SH-SY5Y (cell line): Measurements from ENCODE around the gene DQX1.

Source experiments
- GATA2 ChIP-seq: IDR thresholded peaks from 2 replicates; pipeline ENCODE4 v1.6.1; 2011; ENCODE audit warnings: mild to moderate bottlenecking, low read depth, low read length
- GATA3 ChIP-seq: IDR thresholded peaks from 2 replicates; pipeline ENCODE4 v1.6.1; 2011; ENCODE audit warnings: low read depth, mild to moderate bottlenecking, low read length, moderate library complexity

The DQX1 gene, protein sequence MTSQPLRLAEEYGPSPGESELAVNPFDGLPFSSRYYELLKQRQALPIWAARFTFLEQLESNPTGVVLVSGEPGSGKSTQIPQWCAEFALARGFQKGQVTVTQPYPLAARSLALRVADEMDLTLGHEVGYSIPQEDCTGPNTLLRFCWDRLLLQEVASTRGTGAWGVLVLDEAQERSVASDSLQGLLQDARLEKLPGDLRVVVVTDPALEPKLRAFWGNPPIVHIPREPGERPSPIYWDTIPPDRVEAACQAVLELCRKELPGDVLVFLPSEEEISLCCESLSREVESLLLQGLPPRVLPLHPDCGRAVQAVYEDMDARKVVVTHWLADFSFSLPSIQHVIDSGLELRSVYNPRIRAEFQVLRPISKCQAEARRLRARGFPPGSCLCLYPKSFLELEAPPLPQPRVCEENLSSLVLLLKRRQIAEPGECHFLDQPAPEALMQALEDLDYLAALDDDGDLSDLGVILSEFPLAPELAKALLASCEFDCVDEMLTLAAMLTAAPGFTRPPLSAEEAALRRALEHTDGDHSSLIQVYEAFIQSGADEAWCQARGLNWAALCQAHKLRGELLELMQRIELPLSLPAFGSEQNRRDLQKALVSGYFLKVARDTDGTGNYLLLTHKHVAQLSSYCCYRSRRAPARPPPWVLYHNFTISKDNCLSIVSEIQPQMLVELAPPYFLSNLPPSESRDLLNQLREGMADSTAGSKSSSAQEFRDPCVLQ

DNA sequence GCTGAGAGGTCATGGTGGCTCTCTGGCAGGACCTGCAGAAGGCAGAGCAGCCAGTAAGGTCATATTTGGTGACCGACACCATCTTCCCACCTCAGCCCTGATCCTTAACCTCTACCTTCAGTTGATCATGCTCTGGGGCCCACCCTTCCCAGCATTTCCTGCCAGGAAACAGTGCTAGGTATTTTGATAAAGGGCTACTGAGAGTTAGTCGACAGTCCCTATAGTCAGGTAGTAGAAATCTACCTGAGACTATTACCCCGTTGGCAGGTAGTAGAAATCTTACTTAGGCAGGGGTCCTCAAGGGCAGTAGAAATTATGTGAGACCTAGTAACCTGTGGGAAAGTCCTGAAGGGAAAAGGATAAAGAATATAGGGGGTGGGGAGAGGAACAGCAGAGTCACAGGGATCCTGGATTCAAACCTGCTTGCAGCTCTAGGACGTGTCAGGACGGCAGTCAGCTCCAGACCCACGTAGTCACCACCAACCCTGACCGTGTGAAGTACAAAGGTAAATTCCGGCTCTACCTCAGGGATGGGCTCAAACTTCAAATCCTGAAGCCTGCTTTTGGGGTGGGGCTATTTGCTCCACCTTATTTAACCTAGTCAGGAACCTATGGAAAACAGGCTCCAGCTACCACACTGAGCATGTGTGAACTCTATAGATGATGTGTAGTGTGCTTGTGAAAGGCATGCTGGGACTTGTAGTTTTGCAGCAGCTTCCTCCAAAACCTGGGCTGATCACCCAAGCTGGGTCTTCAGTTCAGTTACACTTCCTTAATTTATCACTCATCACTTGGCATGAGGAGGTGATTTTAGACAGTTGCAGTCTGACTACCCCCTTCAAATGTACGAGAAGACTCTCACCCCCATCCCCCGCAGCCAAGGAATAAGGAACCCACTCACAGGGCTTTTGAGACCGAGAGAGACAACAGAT, at the start of gene DQX1:
TSS of gene DQX1 (minus strand) at position 515 of the 932 bp plus-strand sequence. CDS start at position 13, 502 bp downstream.
- no peak for TF ChIP-seq GATA2
- no peak for TF ChIP-seq GATA3

DNA sequence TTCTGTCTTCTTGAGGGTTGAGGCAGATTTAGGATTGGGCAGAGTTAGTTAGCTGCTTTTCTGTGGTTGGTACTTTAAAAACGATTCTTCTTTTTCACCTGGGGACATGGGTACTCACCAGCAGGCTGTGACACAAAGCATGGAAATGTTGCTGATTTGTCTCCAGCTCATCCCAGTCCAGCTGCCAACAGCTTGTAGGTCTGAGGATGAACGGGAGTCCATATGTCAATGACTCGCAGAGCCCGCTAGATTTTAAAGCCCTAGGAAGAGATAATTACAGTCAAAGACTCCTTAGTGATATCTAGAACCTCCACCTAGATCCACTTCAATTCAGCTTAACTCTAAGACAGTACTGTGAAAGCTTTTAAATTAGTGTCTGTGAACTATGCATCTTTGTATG, 49.3 kb upstream of the DQX1 start:
- no peak for TF ChIP-seq GATA2
- no peak for TF ChIP-seq GATA3

DNA sequence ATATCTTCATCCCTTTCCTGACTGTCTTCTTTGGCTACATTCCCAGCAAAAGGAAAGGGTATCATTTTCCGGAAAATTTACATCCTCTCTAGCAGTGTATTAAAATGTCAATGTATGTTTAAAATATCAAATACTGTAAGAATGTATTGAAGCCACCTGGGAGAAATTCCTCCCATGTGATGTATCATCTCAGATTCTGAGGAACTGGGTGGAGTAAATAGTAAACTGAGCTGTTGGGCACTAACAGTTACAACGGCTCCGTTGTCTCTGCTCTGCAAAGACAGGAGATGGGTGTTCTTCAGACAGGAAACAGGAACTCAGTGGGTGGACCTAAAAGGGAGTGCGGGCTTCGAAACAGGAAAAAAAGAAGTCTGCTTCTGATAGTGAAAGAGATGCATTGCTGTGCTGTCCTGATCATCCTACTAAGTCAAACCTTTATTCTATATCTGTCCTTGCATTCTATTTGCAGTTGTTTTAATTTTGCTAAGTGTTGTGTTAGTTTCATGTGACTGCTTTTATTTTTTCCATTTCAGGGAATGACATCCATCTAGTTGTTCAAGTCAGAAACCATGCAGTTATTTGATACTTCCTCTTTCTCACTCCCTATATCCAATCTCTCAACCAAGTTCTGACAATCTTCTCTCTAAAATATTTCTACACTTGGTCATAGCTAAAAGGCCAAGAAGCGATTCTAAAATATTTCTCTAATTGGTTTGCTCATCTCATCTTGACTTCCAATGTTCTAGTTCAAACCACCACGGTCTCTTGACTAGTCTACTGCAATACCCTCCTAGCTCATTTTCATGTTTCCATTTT, 47.9 kb upstream of the DQX1 start:
- TF ChIP-seq GATA2 (no peak), GATA3 (no peak)

DNA sequence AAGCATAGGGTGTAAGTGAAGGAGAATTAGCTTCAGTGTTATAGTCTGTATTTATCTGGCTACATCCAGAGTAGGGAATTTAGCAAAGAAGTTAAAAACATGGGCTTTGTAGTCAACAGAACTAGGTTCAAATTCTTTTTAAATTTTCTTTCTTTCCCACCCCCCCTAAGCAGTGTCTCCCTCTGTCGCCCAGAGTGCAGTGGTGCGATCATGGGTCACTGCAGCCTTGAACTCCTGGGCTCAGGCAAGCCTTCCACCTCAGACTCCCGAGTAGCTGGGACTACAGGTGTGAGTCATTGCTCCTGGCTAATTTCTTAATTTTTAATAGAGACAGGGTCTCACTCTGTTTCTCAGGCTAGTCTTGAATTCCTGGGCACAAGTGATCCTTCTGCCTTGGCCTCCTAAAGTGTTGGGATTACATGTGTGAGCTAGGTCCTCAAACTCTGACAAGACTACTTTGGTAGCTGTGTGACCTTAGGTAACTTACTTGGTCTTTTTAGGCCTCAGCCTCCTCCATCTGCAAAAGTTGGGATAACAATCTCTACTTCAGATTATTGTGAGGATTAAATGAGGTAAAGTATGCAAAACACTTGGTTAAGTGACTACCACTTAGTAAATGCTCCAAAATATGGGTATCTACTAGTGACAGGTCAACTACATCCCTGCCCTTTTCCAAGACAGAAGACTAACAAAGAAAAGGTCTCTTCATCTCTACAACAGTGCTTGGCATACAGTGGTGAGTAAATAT, 46.3 kb upstream of the DQX1 start:
- TF ChIP-seq GATA3 (no peak), GATA2 (no peak)

DNA sequence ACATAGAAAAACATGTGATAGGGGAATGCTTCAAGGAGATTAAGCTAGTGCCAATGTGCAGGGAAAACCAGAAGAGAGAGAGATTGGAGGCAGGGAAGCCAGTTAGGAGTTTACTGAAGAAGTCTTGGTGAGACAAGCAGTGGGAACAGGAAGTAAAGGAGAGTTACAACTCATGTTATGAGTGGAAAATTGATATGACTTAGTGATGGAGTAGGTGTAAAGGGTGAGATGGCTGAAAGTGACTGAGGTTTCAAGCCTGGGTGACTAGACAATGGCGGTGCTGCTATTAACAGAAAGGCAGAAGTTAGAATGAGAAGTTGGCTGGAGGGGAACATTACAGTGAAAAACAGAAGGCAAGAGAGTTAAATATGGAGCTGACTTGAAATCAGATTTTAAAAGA, 45.0 kb upstream of the DQX1 start:
- TF ChIP-seq GATA2 = no peak
- TF ChIP-seq GATA3 = no peak

DNA sequence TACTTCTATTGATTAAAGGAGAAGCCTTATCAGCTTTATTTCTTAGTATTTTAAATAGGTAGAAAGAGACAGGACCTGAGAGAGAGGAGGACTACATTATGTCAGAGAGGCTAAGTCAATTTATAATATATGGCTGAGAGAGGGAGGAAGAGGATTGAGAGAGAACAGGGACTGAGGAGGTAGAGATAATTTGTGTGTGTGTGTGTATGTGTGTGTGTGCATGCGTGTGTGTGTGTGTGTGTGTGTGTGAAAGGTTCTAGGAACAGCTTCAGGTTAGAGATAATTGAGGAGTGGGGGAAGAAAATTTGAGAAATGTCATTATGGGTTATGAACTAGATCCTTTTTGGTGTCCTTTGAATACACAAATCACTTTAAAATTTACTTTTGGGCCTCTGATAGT, 43.7 kb upstream of the DQX1 start:
- TF ChIP-seq GATA3 (no peak), GATA2 (no peak)

DNA sequence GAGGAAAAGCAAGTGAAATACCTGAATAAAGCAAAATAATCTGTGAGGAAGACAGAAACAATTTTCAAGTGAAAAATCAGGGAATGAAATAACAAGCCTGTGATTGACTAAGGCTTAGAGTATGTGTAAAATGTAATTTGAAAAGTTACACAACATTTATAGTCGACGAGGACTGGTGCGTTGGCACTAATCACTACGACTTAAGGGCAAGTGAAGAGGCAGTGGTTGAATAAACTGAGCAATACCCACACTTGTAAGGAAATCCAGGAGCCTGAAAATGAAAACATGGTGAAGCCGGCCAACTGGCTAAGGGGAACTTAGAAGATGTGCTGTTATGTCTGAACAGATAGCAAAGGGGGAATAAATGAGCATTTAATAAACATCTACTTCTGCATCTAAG, 41.9 kb upstream of the DQX1 start:
- TF ChIP-seq GATA3 = no peak

DNA sequence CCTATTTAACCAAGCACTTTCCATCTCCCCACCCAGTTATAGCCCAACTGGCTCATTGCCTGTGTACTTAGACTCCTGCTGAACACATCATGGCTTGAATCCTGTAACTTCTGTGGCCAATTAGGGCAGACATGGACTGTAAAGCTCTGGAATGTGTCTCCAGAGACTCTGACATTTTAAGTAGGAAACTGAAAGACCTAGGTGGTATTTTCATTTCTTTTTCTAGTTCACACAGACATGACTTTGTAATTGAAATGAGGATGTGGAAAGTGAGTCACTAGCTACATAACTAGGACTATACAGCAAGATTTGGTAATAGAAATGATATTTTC, 40.7 kb upstream of the DQX1 start:
- no peak for TF ChIP-seq GATA3
- no peak for TF ChIP-seq GATA2

DNA sequence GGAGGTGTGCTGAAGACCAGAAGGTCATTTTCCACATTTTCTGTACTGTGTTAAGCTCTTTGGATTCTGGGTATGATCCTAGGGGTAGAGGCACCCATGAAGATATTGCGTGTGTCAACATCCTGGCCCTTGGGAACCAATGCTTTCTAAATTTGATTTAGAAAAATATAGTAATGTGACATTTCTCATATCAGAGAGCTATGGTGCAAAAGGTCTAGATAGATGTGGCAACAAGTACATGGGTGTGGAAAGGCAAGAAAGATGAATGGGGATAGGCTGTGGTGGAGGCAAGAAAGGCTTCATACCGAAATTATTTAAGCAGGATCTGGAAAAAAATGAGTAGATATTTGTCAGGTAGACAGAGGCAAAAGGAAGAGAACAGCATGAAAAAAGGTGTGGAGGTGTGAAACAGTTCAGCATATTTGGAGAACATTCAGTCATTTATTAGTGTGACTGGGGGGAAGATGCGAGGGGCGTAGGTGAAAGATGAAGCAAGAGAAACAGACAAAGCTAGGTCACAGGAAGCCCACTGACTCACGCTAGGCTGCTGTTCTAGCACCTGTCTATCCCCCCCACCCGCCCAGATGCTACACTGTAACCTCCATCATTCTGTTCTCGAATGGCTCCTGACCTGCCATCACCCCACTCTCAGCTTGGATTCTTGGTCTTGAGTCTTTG, 40.2 kb upstream of the DQX1 start:
- TF ChIP-seq GATA2 (no peak), GATA3 (no peak)

DNA sequence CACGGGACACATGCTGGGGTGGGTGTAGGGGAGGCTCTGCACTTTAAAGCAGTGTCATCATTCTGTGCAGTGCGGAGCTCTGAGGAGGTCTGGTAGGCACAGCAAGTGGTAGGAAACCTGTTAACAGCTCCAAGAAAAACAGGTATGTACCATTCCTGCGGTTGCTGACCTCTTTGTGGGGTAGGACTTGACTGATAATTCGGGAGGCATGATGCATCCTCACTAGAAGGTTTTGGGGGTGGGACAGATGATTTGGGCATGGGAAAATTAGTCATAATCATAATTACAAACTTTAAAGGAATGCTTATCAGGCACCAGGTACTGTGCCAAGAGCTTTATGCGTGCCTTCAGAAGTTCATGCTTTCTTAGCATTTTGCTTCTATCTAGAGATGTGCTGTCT, 38.2 kb upstream of the DQX1 start:
- TF ChIP-seq GATA2 = no peak
- no peak for TF ChIP-seq GATA3

DNA sequence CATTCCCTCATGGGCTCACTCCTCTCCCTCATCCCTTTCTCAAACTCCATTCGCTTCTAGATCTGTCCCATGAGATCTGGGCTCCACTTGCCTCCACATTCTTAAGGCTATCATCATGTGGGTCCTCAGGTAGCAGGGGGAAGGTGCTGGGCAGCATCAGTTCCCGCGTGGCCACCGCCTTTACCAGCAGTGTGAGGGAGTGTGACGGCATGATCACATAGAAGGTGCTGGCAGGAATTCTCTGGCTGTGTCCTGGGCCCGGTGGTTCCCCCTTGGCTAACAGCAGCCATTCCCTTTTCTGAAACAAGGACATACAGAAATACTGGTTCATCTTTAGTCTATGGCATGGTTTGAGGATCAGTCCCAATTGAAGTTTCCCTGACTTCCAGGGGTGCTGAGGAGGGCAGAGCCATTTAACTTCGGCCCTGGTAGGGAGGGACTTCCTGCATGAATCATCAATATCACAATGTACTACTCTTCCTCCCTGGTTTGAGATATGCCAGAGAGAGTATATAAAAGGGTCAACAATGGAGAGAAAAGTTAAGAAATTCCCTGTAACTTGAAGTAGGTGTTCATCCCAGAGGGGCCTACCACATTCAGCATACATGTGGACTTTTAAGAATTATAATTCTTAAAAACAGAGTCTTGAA, 36.2 kb upstream of the DQX1 start:
- no peak for TF ChIP-seq GATA3
- TF ChIP-seq GATA2 = no peak

DNA sequence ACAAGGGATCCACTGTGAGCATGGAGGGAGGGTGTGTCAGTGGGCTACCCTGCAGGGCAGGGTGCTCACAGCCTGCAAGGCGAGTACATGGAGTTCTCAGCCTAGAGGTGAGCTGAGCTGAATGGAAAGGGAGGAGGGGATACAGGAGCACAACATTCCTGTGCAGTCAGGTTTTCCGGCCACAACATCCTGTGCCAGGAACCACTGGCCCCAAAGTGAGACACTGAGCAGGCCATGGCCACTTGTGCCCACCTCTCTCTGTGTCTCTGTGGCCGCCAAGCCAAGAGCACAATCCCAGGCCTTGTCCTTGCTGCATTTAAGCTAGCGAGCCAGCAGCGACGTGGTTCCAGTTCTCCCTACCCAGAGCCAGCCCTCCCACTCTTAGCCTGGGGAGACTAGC, 34.6 kb upstream of the DQX1 start:
- TF ChIP-seq GATA3 (no peak), GATA2 (no peak)

DNA sequence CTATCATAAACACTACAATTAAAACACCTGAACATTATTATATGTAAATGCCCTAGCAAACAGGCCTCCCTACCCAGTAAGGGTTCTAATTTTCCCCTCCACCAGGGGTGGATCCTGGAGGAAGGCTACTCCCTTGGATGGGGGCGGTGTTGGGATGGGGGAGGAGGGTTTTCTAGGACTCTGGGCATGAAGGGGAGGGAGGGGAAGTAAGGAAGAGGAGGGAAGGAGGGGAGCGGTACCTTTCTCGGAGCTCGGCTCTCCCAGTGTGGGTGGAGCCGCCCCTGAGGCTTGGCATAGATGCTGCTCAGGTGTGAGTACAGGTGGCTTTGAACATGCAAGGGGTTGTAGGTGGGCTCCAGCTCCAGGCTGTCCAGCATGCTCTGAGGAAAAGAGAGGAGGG, 33.9 kb upstream of the DQX1 start:
- TF ChIP-seq GATA2 = no peak
- no peak for TF ChIP-seq GATA3
